Neural progenitor cell (in vitro differentiated cells): ENCODE results near the gene KLK4.

Source experiments
- CTCF ChIP-seq: fragments of 200-600 bp; sonication (generic); IDR thresholded peaks from 2 replicates; pipeline ENCODE4 v1.5.1; 2017; ENCODE audit warnings: antibody characterized with exemption, mild to moderate bottlenecking
- EZH2phosphoT487 ChIP-seq: fragments of 200-600 bp; sonication (generic); IDR thresholded peaks from 2 replicates; pipeline ENCODE4 v1.6.1; 2017; ENCODE audit warnings: antibody characterized with exemption

GRCh38 chr19:50932690-50933083 lies 21.5 kb upstream of the KLK4 start:
- TF ChIP-seq CTCF (no peak), EZH2phosphoT487 (no peak)
